ENCODE results near the gene UIMC1. TPM values are rescaled to one million over a fixed set of nuclear protein-coding genes. Genes with fewer than 3 reads are reported as not detected.

UIMC1 gene
- total RNA-seq, 1 experiment from 2014 or later, result 57.7 TPM

- Histone ChIP-seq H3K27ac (ENCODE audit: low read length) (no peak overlapping the region), H3K36me3 (ENCODE audit: insufficient read depth, low read length) (no peaks in the 10 kb centered on the region), H3K9me3 (ENCODE audit: low read length) (no peaks in the 10 kb centered on the region), H3K9me2 (replicated peaks; ENCODE audit: insufficient read depth, low read length) (no peaks in the 10 kb centered on the region), H3K9ac (ENCODE audit: low read length) (no peak overlapping the region), H3K27me3 (ENCODE audit: low read length) (no peaks in the 10 kb centered on the region), H3K4me3 (ENCODE audit: low read length) (no peak overlapping the region), H2AFZ (ENCODE audit: low read length) (no peak overlapping the region), H3K4me1 (ENCODE audit: low read length) (peaks cover 3% of the 10 kb centered on the region; the same call in 1 of the 2 replicates), H3K79me2 (ENCODE audit: low read length) (no peaks in the 10 kb centered on the region), H3K4me2 (ENCODE audit: low read depth, low read length, poor library complexity, severe bottlenecking) (no peak overlapping the region), H4K20me1 (ENCODE audit: insufficient read depth, low read depth, low read length) (peaks cover 11% of the 10 kb centered on the region; the same call in 1 of the 2 replicates)
- no peak for DNase-seq
Observed at GRCh38 chr5:176857216-176857893, 149.2 kb downstream of the UIMC1 start.

GRCh38 chr5:176856746-176857145 is 149.8 kb downstream of the UIMC1 start:
- H3K4me3 ChIP-seq (ENCODE audit: low read length), result no peak overlapping the region
- no peak overlapping the region for H3K9ac ChIP-seq (ENCODE audit: low read length)
- H3K4me2 ChIP-seq (ENCODE audit: low read depth, low read length, poor library complexity, severe bottlenecking), result no peak overlapping the region
- no peaks in the 10 kb centered on the region for H3K9me2 ChIP-seq (replicated peaks; ENCODE audit: insufficient read depth, low read length)
- no peak overlapping the region for H3K27ac ChIP-seq (ENCODE audit: low read length)
- H3K79me2 ChIP-seq (ENCODE audit: low read length), result no peaks in the 10 kb centered on the region
- no peaks in the 10 kb centered on the region for H3K27me3 ChIP-seq (ENCODE audit: low read length)
- no peak overlapping the region for H2AFZ ChIP-seq (ENCODE audit: low read length)
- H4K20me1 ChIP-seq (ENCODE audit: insufficient read depth, low read depth, low read length), result peaks cover 5% of the 10 kb centered on the region; the same call in 1 of the 2 replicates
- H3K4me1 ChIP-seq (ENCODE audit: low read length), result peaks cover 3% of the 10 kb centered on the region; the same call in 1 of the 2 replicates
- no peaks in the 10 kb centered on the region for H3K36me3 ChIP-seq (ENCODE audit: insufficient read depth, low read length)
- no peaks in the 10 kb centered on the region for H3K9me3 ChIP-seq (ENCODE audit: low read length)
- DNase-seq, result no peak

DNA sequence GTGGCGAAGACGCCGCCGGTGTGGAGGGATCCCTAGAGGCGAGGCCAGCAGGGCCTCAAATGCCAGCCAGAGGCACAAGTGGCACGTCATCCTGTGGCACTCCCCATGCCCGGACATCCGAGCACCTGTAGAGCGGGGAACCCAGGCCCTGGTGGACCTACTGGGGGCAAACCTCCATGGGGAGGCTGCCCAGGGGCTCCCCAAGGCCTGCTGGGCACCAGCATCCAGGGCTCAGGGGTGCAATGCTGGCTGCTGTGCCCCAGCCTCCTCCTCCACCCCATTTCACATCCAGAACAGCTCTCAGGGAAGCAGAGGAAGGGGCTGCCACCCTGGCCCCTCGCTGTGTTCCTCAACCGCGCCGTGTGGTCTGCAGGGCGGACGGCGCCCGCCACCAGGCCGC is 151.0 kb downstream of the UIMC1 start:
- H3K4me3 ChIP-seq (ENCODE audit: low read length), result no peak overlapping the region
- H3K36me3 ChIP-seq (ENCODE audit: insufficient read depth, low read length), result no peaks in the 10 kb centered on the region
- no peak overlapping the region for H3K9ac ChIP-seq (ENCODE audit: low read length)
- no peaks in the 10 kb centered on the region; the same call in 1 of the 2 replicates for H4K20me1 ChIP-seq (ENCODE audit: insufficient read depth, low read depth, low read length)
- no peaks in the 10 kb centered on the region for H3K9me3 ChIP-seq (ENCODE audit: low read length)
- H2AFZ ChIP-seq (ENCODE audit: low read length), result no peak overlapping the region
- no peak overlapping the region for H3K4me2 ChIP-seq (ENCODE audit: low read depth, low read length, poor library complexity, severe bottlenecking)
- no peak for DNase-seq
- H3K27ac ChIP-seq (ENCODE audit: low read length), result no peak overlapping the region
- no peaks in the 10 kb centered on the region for H3K27me3 ChIP-seq (ENCODE audit: low read length)
- H3K4me1 ChIP-seq (ENCODE audit: low read length), result peaks cover 3% of the 10 kb centered on the region; the same call in 1 of the 2 replicates
- no peaks in the 10 kb centered on the region for H3K79me2 ChIP-seq (ENCODE audit: low read length)
- H3K9me2 ChIP-seq (replicated peaks; ENCODE audit: insufficient read depth, low read length), result no peaks in the 10 kb centered on the region

Other genes starting within 250 kb of the UIMC1 start
- gene UNC5A, start 196.2 kb downstream of the UIMC1 start, total RNA-seq (2014; rRNA removed; shearing (Covaris generic); ENCODE audit: low replicate concordance), result not detected in 2 replicates
- not detected in 2 replicates for gene HK3, start 107.4 kb downstream of the UIMC1 start, total RNA-seq (2014; rRNA removed; shearing (Covaris generic); ENCODE audit: low replicate concordance)
- gene ZNF346, start 15.9 kb upstream of the UIMC1 start, total RNA-seq (2014; rRNA removed; shearing (Covaris generic); ENCODE audit: low replicate concordance), result 26.2 and 35.5 TPM in 2 replicates
- 2.4 and 3.6 TPM in 2 replicates for gene FGFR4, start 80.1 kb upstream of the UIMC1 start, total RNA-seq (2014; rRNA removed; shearing (Covaris generic); ENCODE audit: low replicate concordance)
- 70.9 and 76.5 TPM in 2 replicates for gene NSD1, start 127.0 kb upstream of the UIMC1 start, total RNA-seq (2014; rRNA removed; shearing (Covaris generic); ENCODE audit: low replicate concordance)

All from Karpas-422 (cell line).